Measurements from ENCODE around the gene SUPT20HL1. TPM values are rescaled to one million over a fixed set of nuclear protein-coding genes. Genes with fewer than 3 reads are reported as not detected.
"Not testable (repeated sequence)": the region's sequence is repeated elsewhere in the genome, so short reads cannot be mapped to it uniquely, and the experiment has no call there.

SUPT20HL1 gene
- not detected in 2 replicates for total RNA-seq (2022)
- not detected for Bru-seq, nascent RNA
- BruChase-seq, experiment 1, labeled RNA remaining after a 6-hour chase = not detected
- BruChase-seq, experiment 2, labeled RNA remaining after a 2-hour chase = not detected
- long read RNA-seq = 0 reads

- intact Hi-C loops (cut with micrococcal nuclease; ENCODE audit: unreplicated experiment) = no loop called here
- no peak for DNase-seq
- Mint-ChIP-seq H3K27ac (ENCODE audit: unreplicated experiment) (no peak within 1 kb of the TSS), H3K9me3 (ENCODE audit: low read depth, unreplicated experiment) (no peaks in the 10 kb centered on the region), H3K36me3 (ENCODE audit: insufficient read depth, unreplicated experiment) (no peaks in the 10 kb centered on the region), H3K4me3 (ENCODE audit: low read depth, unreplicated experiment) (no peak within 1 kb of the TSS), H3K27me3 (ENCODE audit: unreplicated experiment) (peaks cover 8% of the 10 kb centered on the region), H3K4me1 (ENCODE audit: low read depth, unreplicated experiment) (no peaks in the 10 kb centered on the region)
- BruUV-seq (replicated peaks) = no TSS peak
- CTCF ChIA-PET = interaction anchor here (0.6 kb wide), 1 partner anchor 263 kb away, joined by 4 read pairs; no protein-coding TSS in a partner anchor
- TF ChIP-seq, protein P1, sequence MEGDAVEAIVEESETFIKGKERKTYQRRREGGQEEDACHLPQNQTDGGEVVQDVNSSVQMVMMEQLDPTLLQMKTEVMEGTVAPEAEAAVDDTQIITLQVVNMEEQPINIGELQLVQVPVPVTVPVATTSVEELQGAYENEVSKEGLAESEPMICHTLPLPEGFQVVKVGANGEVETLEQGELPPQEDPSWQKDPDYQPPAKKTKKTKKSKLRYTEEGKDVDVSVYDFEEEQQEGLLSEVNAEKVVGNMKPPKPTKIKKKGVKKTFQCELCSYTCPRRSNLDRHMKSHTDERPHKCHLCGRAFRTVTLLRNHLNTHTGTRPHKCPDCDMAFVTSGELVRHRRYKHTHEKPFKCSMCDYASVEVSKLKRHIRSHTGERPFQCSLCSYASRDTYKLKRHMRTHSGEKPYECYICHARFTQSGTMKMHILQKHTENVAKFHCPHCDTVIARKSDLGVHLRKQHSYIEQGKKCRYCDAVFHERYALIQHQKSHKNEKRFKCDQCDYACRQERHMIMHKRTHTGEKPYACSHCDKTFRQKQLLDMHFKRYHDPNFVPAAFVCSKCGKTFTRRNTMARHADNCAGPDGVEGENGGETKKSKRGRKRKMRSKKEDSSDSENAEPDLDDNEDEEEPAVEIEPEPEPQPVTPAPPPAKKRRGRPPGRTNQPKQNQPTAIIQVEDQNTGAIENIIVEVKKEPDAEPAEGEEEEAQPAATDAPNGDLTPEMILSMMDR (IDR thresholded peaks at IDR 0.05; ENCODE audit: unreplicated experiment) = no peak
Observed at GRCh38 chrX:24360272-24360671, at the start of gene SUPT20HL1. SUPT20HL1 (plus strand) TSS chrX:24360639; CDS start chrX:24362761, 2,122 bp downstream.

DNA sequence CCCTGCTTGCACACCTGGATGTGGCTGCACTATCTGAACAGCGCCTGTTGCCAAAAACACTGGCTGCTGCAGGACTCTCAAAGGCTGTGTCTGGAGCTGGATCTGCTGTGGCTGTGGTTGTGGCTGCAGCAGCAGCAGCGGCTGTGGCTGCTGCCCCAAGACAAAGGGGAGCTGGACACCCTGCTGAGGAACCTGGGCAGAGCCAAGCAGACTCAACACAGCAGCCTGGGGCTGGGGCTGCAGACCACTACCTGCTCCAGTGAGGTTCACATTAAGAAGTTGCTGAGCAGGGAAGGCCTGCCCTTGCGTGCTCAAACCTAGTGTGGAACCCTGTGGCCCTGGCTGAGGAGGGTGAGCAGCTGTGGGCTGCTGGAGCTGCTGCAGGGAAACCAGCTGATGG, 49.5 kb upstream of the SUPT20HL1 start:
- intact Hi-C loops (cut with micrococcal nuclease; ENCODE audit: unreplicated experiment); BruUV-seq (replicated peaks); DNase-seq; H3K9me3 Mint-ChIP-seq (ENCODE audit: low read depth, unreplicated experiment); CTCF ChIA-PET; H3K27ac Mint-ChIP-seq (ENCODE audit: unreplicated experiment); H3K4me1 Mint-ChIP-seq (ENCODE audit: low read depth, unreplicated experiment); H3K27me3 Mint-ChIP-seq (ENCODE audit: unreplicated experiment); H3K36me3 Mint-ChIP-seq (ENCODE audit: insufficient read depth, unreplicated experiment); H3K4me3 Mint-ChIP-seq (ENCODE audit: low read depth, unreplicated experiment): not testable (repeated sequence)

- H3K27ac Mint-ChIP-seq (ENCODE audit: unreplicated experiment); H3K4me3 Mint-ChIP-seq (ENCODE audit: low read depth, unreplicated experiment); BruUV-seq (replicated peaks); CTCF ChIA-PET; H3K27me3 Mint-ChIP-seq (ENCODE audit: unreplicated experiment); DNase-seq; H3K4me1 Mint-ChIP-seq (ENCODE audit: low read depth, unreplicated experiment); H3K36me3 Mint-ChIP-seq (ENCODE audit: insufficient read depth, unreplicated experiment); intact Hi-C loops (cut with micrococcal nuclease; ENCODE audit: unreplicated experiment); H3K9me3 Mint-ChIP-seq (ENCODE audit: low read depth, unreplicated experiment): not testable (repeated sequence)
Observed at GRCh38 chrX:24311507-24312248, 48.8 kb upstream of the SUPT20HL1 start.

DNA sequence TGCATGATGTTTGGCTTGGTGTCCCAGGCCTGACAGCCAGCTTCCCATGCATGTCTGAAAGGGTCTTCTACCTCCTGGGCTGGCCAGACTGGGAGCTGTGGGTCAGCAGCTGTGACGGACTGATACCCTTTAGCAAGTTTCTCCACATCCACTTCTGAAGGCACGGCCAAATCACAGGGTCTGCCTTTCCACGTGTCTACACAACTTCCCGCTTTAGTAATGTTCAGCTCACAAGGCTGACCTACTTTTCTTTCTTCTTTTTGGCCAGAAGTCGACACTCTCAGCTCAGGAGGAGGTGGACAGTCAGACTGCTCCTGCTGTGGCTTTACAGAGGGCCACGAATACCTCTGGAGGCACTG, 48.2 kb upstream of the SUPT20HL1 start:
- H3K4me3 Mint-ChIP-seq (ENCODE audit: low read depth, unreplicated experiment); H3K27ac Mint-ChIP-seq (ENCODE audit: unreplicated experiment); CTCF ChIA-PET; H3K4me1 Mint-ChIP-seq (ENCODE audit: low read depth, unreplicated experiment); BruUV-seq (replicated peaks); intact Hi-C loops (cut with micrococcal nuclease; ENCODE audit: unreplicated experiment); DNase-seq; H3K9me3 Mint-ChIP-seq (ENCODE audit: low read depth, unreplicated experiment); H3K36me3 Mint-ChIP-seq (ENCODE audit: insufficient read depth, unreplicated experiment): not testable (repeated sequence)
- H3K27me3 Mint-ChIP-seq (ENCODE audit: unreplicated experiment) = peaks cover 11% of the 10 kb centered on the region

DNA sequence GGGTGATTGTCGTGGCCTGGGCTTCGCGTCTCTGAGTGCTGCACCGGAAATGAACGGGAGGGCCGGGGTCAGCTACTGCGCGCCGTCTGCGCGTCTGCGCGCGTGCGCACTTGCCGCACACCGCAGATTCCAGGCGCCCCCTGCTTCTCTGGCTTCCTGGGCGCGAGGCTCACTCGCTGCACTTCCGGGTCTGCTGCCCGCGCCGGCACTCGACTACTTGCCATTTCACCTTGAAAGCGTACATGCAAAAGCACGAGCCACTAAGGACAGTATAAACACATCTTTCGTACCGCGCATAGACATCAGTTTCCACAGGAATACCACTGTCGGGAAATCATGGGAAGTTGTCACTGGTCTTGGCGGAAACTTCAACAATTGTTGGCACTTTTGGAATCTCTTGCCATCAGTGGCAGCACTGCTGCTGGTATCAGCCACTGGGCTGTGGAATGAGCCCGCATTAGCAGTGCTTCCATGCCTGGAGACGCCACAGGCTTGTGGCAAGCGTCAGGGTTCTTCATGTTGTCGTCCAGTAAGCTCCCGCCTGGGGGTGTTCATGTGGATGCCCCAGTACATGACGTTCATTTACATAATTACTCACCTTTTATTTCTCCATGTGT, 46.3 kb upstream of the SUPT20HL1 start, which contains the start of gene SUPT20HL2:
SUPT20HL2 (minus strand) TSS at position 51 of the 617 bp plus-strand sequence. CDS start 754 bp downstream, outside the sequence.
- BruUV-seq (replicated peaks) = no TSS peak

More for the DNA sequence above, 46.3 kb upstream of the SUPT20HL1 start, which contains the start of gene SUPT20HL2:
- H3K4me3 Mint-ChIP-seq (ENCODE audit: low read depth, unreplicated experiment) = no peak within 1 kb of the TSS
- H3K4me1 Mint-ChIP-seq (ENCODE audit: low read depth, unreplicated experiment) = no peaks in the 10 kb centered on the region
- TF ChIP-seq, protein P1 (IDR thresholded peaks at IDR 0.05; ENCODE audit: unreplicated experiment) = no peak
- DNase-seq = no peak
- no peak within 1 kb of the TSS for H3K27ac Mint-ChIP-seq (ENCODE audit: unreplicated experiment)
- H3K36me3 Mint-ChIP-seq (ENCODE audit: insufficient read depth, unreplicated experiment) = no peaks in the 10 kb centered on the region
- CTCF ChIA-PET = no interaction called here
- H3K27me3 Mint-ChIP-seq (ENCODE audit: unreplicated experiment) = peaks cover 29% of the 10 kb centered on the region
- no peaks in the 10 kb centered on the region for H3K9me3 Mint-ChIP-seq (ENCODE audit: low read depth, unreplicated experiment)
- intact Hi-C loops (cut with micrococcal nuclease; ENCODE audit: unreplicated experiment) = no loop called here
